Skeletal muscle tissue (tissue), 4 donors: ENCODE data around the gene SPEN. TPM values are rescaled to one million over a fixed set of nuclear protein-coding genes. Genes with fewer than 3 reads are reported as not detected.
"Not testable (repeated sequence)": the region's sequence is repeated elsewhere in the genome, so short reads cannot be mapped to it uniquely, and the experiment has no call there.

ENCODE experiments used
- H3K27ac ChIP-seq: one replicate; pipeline ENCODE4 v1.7.0; 2013; ENCODE audit warnings: mild to moderate bottlenecking, low read depth, low read length, inconsistent platforms
- H3K27me3 ChIP-seq, 3 donors: one replicate each; pipeline ENCODE4 v1.7.0; 2013; ENCODE audit warnings: low read length in 3 of 3; ENCODE audit not compliant: control insufficient read depth in 3 of 3, insufficient read depth in 3 of 3
- H3K36me3 ChIP-seq, 3 donors: one replicate each; pipeline ENCODE4 v1.7.0; 2013; ENCODE audit warnings: low read length in 3 of 3; ENCODE audit not compliant: control insufficient read depth in 3 of 3, insufficient read depth in 3 of 3
- H3K4me1 ChIP-seq, 3 donors: one replicate each; pipeline ENCODE4 v1.7.0; 2013; ENCODE audit warnings: low read length in 3 of 3, mild to moderate bottlenecking in 3 of 3; ENCODE audit not compliant: control insufficient read depth in 3 of 3, insufficient read depth in 3 of 3
- H3K4me3 ChIP-seq, 3 donors: one replicate each; pipeline ENCODE4 v1.7.0; 2013; ENCODE audit warnings: low read length in 3 of 3
- H3K9ac ChIP-seq, 3 donors: one replicate each; pipeline ENCODE4 v1.7.0; 2013; ENCODE audit warnings: low read length in 3 of 3, mild to moderate bottlenecking in 3 of 3, moderate library complexity in 2 of 3, low read depth in 1 of 3
- H3K9me3 ChIP-seq, 3 donors: one replicate each; pipeline ENCODE4 v1.7.0; 2013; ENCODE audit warnings: low read length in 3 of 3; ENCODE audit not compliant: control insufficient read depth in 3 of 3
- total RNA-seq: library from RNA; depleted of rRNA; stranded (reverse); fragments of >200 nt; gene quantifications from one replicate; pipeline ENCODE4 v1.2.3, GENCODE V29; 2014
- donor health status: Osteomylitis.

SPEN gene
- total RNA-seq, 1 donor from 2014 or later, result 21.4 TPM

GRCh38 chr1:15895233-15895632 lies 47.7 kb downstream of the SPEN start:
- Histone ChIP-seq H3K4me3 (no peak overlapping the region), H3K9ac (no peak overlapping the region), H3K4me1 (peaks cover 7 to 17% (median 12%) of the 10 kb centered on the region in 3 donors), H3K27me3 (no peaks in the 10 kb centered on the region), H3K9me3 (no peaks in the 10 kb centered on the region), H3K27ac (no peak overlapping the region), H3K36me3 (no peaks in the 10 kb centered on the region)

- H3K27me3 ChIP-seq, H3K4me3 ChIP-seq, H3K9me3 ChIP-seq, H3K36me3 ChIP-seq, H3K9ac ChIP-seq, H3K27ac ChIP-seq: not testable (repeated sequence)
- peaks cover 6 to 14% (median 8%) of the 10 kb centered on the region in 3 donors for H3K4me1 ChIP-seq
Observed at GRCh38 chr1:15896841-15897610, 49.5 kb downstream of the SPEN start.

GRCh38 chr1:15899266-15899665 lies 51.8 kb downstream of the SPEN start:
- H3K27ac ChIP-seq, result peak overlapping the region; percentile 6
- no peaks in the 10 kb centered on the region for H3K36me3 ChIP-seq
- H3K4me1 ChIP-seq, result peaks cover 9 to 15% (median 15%) of the 10 kb centered on the region in 3 donors
- H3K9ac ChIP-seq, result no peak overlapping the region
- H3K27me3 ChIP-seq, result no peaks in the 10 kb centered on the region
- H3K9me3 ChIP-seq, result no peaks in the 10 kb centered on the region
- no peak overlapping the region for H3K4me3 ChIP-seq

GRCh38 chr1:15900662-15901279 lies 53.3 kb downstream of the SPEN start:
- Histone ChIP-seq H3K9me3 (no peaks in the 10 kb centered on the region), H3K36me3 (no peaks in the 10 kb centered on the region), H3K9ac (no peak overlapping the region), H3K27ac (no peak overlapping the region), H3K27me3 (no peaks in the 10 kb centered on the region), H3K4me3 (no peak overlapping the region), H3K4me1 (peaks cover 9 to 17% (median 15%) of the 10 kb centered on the region in 3 donors)

- Histone ChIP-seq H3K36me3 (no peaks in the 10 kb centered on the region), H3K4me1 (peaks cover 14 to 17% (median 17%) of the 10 kb centered on the region in 3 donors), H3K4me3 (peak overlapping the region in 1 of 3 donors; percentile 14), H3K9me3 (no peaks in the 10 kb centered on the region), H3K9ac (peak overlapping the region in 1 of 3 donors; percentile 57), H3K27me3 (no peaks in the 10 kb centered on the region), H3K27ac (peak overlapping the region; percentile 77)
Observed at GRCh38 chr1:15902882-15903281, 55.4 kb downstream of the SPEN start.

- Histone ChIP-seq H3K4me3 (no peak overlapping the region), H3K27ac (no peak overlapping the region), H3K36me3 (peaks cover 5 to 21% (median 13%) of the 10 kb centered on the region in 3 donors)
Observed at GRCh38 chr1:15908597-15908996, 61.1 kb downstream of the SPEN start.

GRCh38 chr1:15911141-15911540 lies 63.6 kb downstream of the SPEN start:
- Histone ChIP-seq H3K4me3 (no peak overlapping the region), H3K36me3 (peaks cover 5 to 30% (median 18%) of the 10 kb centered on the region in 3 donors), H3K27me3 (no peaks in the 10 kb centered on the region)

More at GRCh38 chr1:15908597-15908996, 61.1 kb downstream of the SPEN start:
- Histone ChIP-seq H3K9ac (no peak overlapping the region), H3K9me3 (no peaks in the 10 kb centered on the region), H3K4me1 (peaks cover 2 to 5% (median 3%) of the 10 kb centered on the region in 3 donors), H3K27me3 (no peaks in the 10 kb centered on the region)

GRCh38 chr1:15911927-15912326 lies 64.4 kb downstream of the SPEN start:
- Histone ChIP-seq H3K9me3 (no peaks in the 10 kb centered on the region), H3K27me3 (no peaks in the 10 kb centered on the region), H3K36me3 (peaks cover 7 to 36% (median 18%) of the 10 kb centered on the region in 3 donors), H3K4me3 (no peak overlapping the region), H3K4me1 (no peaks in the 10 kb centered on the region), H3K9ac (no peak overlapping the region), H3K27ac (no peak overlapping the region)

More at GRCh38 chr1:15911141-15911540, 63.6 kb downstream of the SPEN start:
- no peaks in the 10 kb centered on the region for H3K9me3 ChIP-seq
- no peak overlapping the region for H3K9ac ChIP-seq
- H3K27ac ChIP-seq, result no peak overlapping the region
- H3K4me1 ChIP-seq, result peaks cover 0 to 3% (median 0%) of the 10 kb centered on the region in 3 donors

GRCh38 chr1:15913607-15914006 lies 66.1 kb downstream of the SPEN start:
- H3K36me3 ChIP-seq, result peaks cover 9 to 38% (median 22%) of the 10 kb centered on the region in 3 donors
- H3K9me3 ChIP-seq, H3K4me1 ChIP-seq, H3K4me3 ChIP-seq, H3K27ac ChIP-seq, H3K9ac ChIP-seq, H3K27me3 ChIP-seq: not testable (repeated sequence)

GRCh38 chr1:15915991-15916390 lies 68.5 kb downstream of the SPEN start:
- H3K9ac ChIP-seq, result no peak overlapping the region
- peak overlapping the region; percentile 2 for H3K27ac ChIP-seq
- H3K27me3 ChIP-seq, result no peaks in the 10 kb centered on the region
- H3K36me3 ChIP-seq, result peaks cover 12 to 36% (median 26%) of the 10 kb centered on the region in 3 donors
- no peak overlapping the region for H3K4me3 ChIP-seq
- no peaks in the 10 kb centered on the region for H3K9me3 ChIP-seq
- H3K4me1 ChIP-seq, result peaks cover 0 to 4% (median 0%) of the 10 kb centered on the region in 3 donors
